Activated T-cell treated with anti-CD3 and anti-CD28 coated beads, Interleukin-2, amount 50 U/mL, for 72 hours (primary cell): ENCODE data around the gene DCAF12L1. TPM values are rescaled to one million over a fixed set of nuclear protein-coding genes. Genes with fewer than 3 reads are reported as not detected.

ENCODE experiments used
- ATAC-seq, 2 donors: fragments of 150-1000 bp; cut with Tn5 transposase; replicated peaks in 1 of 2; 2 replicates each; pipeline ENCODE4 v1.10.0; 2021; ENCODE audit warnings: moderate library complexity in 2 of 2, mild to moderate bottlenecking in 1 of 2
- DNase-seq, 2 donors: peaks; one replicate each; pipeline ENCODE4 v3.0.0; 2021 to 2022; ENCODE audit warnings: mixed read lengths in 1 of 2
- H3K27ac Mint-ChIP-seq: one replicate; pipeline ENCODE4 v1.8.0; 2022; ENCODE audit warnings: mild to moderate bottlenecking, moderate library complexity, mixed read lengths
- H3K27me3 Mint-ChIP-seq: one replicate; pipeline ENCODE4 v1.8.0; 2022; ENCODE audit warnings: low read depth, mixed read lengths
- H3K36me3 Mint-ChIP-seq, 2 donors: one replicate each; pipeline ENCODE4 v1.8.0; 2022; ENCODE audit warnings: mixed read lengths in 2 of 2, mild to moderate bottlenecking in 1 of 2; ENCODE audit not compliant: insufficient read depth in 2 of 2
- H3K4me1 Mint-ChIP-seq: one replicate; pipeline ENCODE4 v1.8.0; 2022; ENCODE audit warnings: low read depth, mixed read lengths
- H3K4me3 Mint-ChIP-seq, 2 donors: one replicate each; pipeline ENCODE4 v1.8.0; 2022; ENCODE audit warnings: mild to moderate bottlenecking in 2 of 2, mixed read lengths in 2 of 2, moderate library complexity in 2 of 2
- H3K9me3 Mint-ChIP-seq, 2 donors: one replicate each; pipeline ENCODE4 v1.8.0; 2022; ENCODE audit warnings: mixed read lengths in 2 of 2
- total RNA-seq, 2 donors: library from RNA; stranded (reverse); gene quantifications; one replicate each; pipeline ENCODE4 v1.2.3, GENCODE V29; 2022

DCAF12L1 gene
- total RNA-seq, result not detected

- DNase-seq (no peak), ATAC-seq (no peak)
- peaks cover 6% of the 10 kb centered on the region for H3K27me3 Mint-ChIP-seq
- H3K27ac Mint-ChIP-seq, result no peak within 1 kb of the TSS
- H3K4me1 Mint-ChIP-seq, result no peaks in the 10 kb centered on the region
- no peak within 1 kb of the TSS for H3K4me3 Mint-ChIP-seq
- peaks cover 0 to 3% of the 10 kb centered on the region in 2 donors for H3K36me3 Mint-ChIP-seq
- peaks cover 0 to 2% of the 10 kb centered on the region in 2 donors for H3K9me3 Mint-ChIP-seq
Observed at GRCh38 chrX:126552313-126553022, at the start of gene DCAF12L1. TSS of gene DCAF12L1 (minus strand) at chrX:126552814. CDS start at chrX:126552608, 206 bp downstream.

GRCh38 chrX:126580877-126581276, 28.3 kb upstream of the DCAF12L1 start:
- Mint-ChIP-seq H3K27me3 (no peaks in the 10 kb centered on the region), H3K4me1 (no peaks in the 10 kb centered on the region), H3K4me3 (no peak overlapping the region), H3K36me3 (no peaks in the 10 kb centered on the region), H3K9me3 (no peaks in the 10 kb centered on the region), H3K27ac (no peak overlapping the region)
- DNase-seq (no peak), ATAC-seq (no peak)

DNA sequence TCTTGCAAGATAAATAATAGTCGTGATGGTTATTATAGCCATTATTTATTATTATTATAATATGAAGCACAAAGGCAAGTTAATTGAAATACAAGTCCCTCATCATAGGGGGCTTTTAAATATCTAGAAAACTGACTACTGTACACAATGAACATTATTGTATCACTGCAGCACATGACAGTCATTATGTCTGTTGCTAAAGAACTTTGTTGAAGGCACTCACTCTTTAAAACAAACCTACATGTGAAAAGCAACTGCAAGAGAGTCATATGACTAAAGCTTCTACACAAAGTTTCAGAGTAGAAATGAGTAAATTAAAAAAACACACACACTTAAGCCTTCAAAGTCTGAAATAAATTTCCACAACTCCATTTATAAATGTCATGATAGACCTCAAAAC, 23.3 kb upstream of the DCAF12L1 start:
- H3K27me3 Mint-ChIP-seq, result no peaks in the 10 kb centered on the region
- H3K4me3 Mint-ChIP-seq, result no peak overlapping the region
- no peak for ATAC-seq
- no peaks in the 10 kb centered on the region for H3K36me3 Mint-ChIP-seq
- H3K4me1 Mint-ChIP-seq, result no peaks in the 10 kb centered on the region
- DNase-seq, result no peak
- no peak overlapping the region for H3K27ac Mint-ChIP-seq
- no peaks in the 10 kb centered on the region for H3K9me3 Mint-ChIP-seq

DNA sequence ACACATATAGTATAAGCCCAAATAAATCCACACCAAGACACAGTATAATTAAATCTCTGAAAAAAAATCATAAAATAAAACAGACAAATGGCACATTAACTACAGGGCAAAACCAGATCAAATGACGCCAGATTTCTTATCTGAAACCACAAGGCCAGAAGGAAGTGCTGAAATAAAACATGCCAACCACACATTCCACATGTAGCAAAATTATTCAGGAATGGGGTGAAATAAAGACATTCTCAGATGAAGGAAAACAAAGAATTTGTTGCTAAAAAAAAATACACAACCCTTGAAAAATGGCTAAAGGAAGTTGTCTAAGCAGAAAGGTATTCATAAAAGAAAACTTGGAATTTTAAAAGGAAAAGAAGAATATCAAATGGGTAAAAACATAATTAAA, 4.5 kb upstream of the DCAF12L1 start:
- ATAC-seq (no peak), DNase-seq (no peak)
- Mint-ChIP-seq H3K36me3 (no peaks in the 10 kb centered on the region), H3K27ac (no peak overlapping the region), H3K4me1 (no peaks in the 10 kb centered on the region), H3K9me3 (no peaks in the 10 kb centered on the region), H3K4me3 (no peak overlapping the region), H3K27me3 (peaks cover 6% of the 10 kb centered on the region)

GRCh38 chrX:126551725-126552312, 795 bp downstream of the DCAF12L1 start:
- Mint-ChIP-seq H3K4me1 (no peaks in the 10 kb centered on the region), H3K27ac (no peak overlapping the region)

GRCh38 chrX:126551306-126551705, 1.3 kb downstream of the DCAF12L1 start:
- no peak overlapping the region for H3K27ac Mint-ChIP-seq
- no peaks in the 10 kb centered on the region for H3K4me1 Mint-ChIP-seq
- H3K27me3 Mint-ChIP-seq, result peaks cover 6% of the 10 kb centered on the region
- no peak for ATAC-seq
- peaks cover 0 to 2% of the 10 kb centered on the region in 2 donors for H3K9me3 Mint-ChIP-seq
- H3K36me3 Mint-ChIP-seq, result peaks cover 0 to 3% of the 10 kb centered on the region in 2 donors
- H3K4me3 Mint-ChIP-seq, result no peak overlapping the region
- DNase-seq, result no peak

More at GRCh38 chrX:126551725-126552312, 795 bp downstream of the DCAF12L1 start:
- peaks cover 0 to 2% of the 10 kb centered on the region in 2 donors for H3K9me3 Mint-ChIP-seq
- no peak overlapping the region for H3K4me3 Mint-ChIP-seq
- ATAC-seq (no peak), DNase-seq (no peak)
- H3K36me3 Mint-ChIP-seq, result peaks cover 0 to 3% of the 10 kb centered on the region in 2 donors
- H3K27me3 Mint-ChIP-seq, result peaks cover 6% of the 10 kb centered on the region

GRCh38 chrX:126550816-126551215, 1.8 kb downstream of the DCAF12L1 start:
- Mint-ChIP-seq H3K36me3 (peaks cover 0 to 3% of the 10 kb centered on the region in 2 donors), H3K4me1 (no peaks in the 10 kb centered on the region), H3K4me3 (no peak overlapping the region), H3K9me3 (peaks cover 0 to 2% of the 10 kb centered on the region in 2 donors), H3K27me3 (peaks cover 6% of the 10 kb centered on the region), H3K27ac (no peak overlapping the region)
- ATAC-seq (no peak), DNase-seq (no peak)

- no peak overlapping the region for H3K27ac Mint-ChIP-seq
- no peak for ATAC-seq
- H3K4me3 Mint-ChIP-seq, result no peak overlapping the region
- H3K27me3 Mint-ChIP-seq, result no peaks in the 10 kb centered on the region
- no peaks in the 10 kb centered on the region for H3K36me3 Mint-ChIP-seq
- no peaks in the 10 kb centered on the region for H3K4me1 Mint-ChIP-seq
- DNase-seq, result no peak
- no peaks in the 10 kb centered on the region for H3K9me3 Mint-ChIP-seq
Observed at GRCh38 chrX:126509923-126510322, 42.7 kb downstream of the DCAF12L1 start.
